ENCODE measurements around the gene MTSS2. TPM values are rescaled to one million over a fixed set of nuclear protein-coding genes. Genes with fewer than 3 reads are reported as not detected.

MTSS2 gene
- total and polyA plus RNA-seq, 2 of the 8 experiments (the other 6 are each of a cell fraction or from before 2014, with no cell fraction given): 23.3 to 36.7 TPM

DNA sequence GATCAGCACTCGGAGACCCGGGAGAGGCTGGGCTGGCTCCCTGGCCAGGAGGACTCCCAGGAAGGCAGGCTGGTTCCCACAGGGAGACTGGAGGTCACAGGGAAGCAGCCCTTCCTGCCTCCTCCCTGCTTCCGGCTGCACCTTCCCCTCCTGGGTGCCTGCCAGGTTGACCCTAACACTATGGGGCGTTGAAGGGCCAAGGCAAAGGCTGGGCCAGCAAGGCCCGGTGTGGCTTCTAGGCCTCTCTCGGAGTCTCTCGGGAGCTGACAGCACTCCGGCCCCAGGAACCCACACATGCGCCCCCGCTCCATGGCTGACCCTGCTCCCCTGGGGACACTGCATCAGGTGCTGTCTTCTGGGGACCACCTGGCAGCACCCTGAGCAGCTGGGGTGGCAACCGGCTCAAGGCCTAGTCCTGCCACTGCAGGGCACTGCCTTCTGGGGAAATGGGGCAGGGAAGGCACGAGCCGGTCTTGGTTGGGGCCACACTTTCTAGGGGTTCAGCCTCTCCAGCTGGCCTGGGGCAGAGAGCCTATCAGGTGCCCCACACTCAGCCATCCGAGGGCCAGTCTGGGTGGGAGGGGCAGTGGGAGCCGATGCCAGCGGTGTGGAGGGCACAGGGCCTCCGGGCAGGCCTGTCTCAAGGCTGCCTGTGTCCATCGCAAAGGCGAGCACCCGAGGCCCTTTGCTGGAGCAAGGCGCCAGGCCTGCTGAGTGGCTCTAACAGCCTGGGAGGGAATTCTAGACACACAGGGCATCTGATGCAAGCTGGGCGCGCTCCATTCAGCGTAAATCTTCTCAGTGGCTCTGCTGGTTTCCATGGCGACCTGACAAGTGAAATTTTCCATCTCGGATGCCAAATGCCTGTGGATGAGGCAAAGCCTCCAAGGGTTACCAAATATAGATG is 5.6 kb upstream of the MTSS2 start:
- no peaks in the 10 kb centered on the region for H3K36me3 ChIP-seq (ENCODE audit: control insufficient read depth in 2 of 4, insufficient read depth in 4 of 4, low read length in 3 of 4)
- no peaks in the 10 kb centered on the region; a peak in 1 of 7 replicates for H3K27me3 ChIP-seq (replicated peaks in 1 of 4; ENCODE audit: control insufficient read depth in 3 of 4, extremely low read depth in 1 of 4, insufficient read depth in 3 of 4, low read length in 3 of 4)
- no peak overlapping the region for H2BK12ac ChIP-seq (ENCODE audit: low read depth, low read length)
- 95% methylated on average over 23 of the region's 26 CpGs; no CpG with 5 or more reads in 1 of the 2 experiments for WGBS, 2 experiments (ENCODE audit: extremely low coverage in 1 of 2, insufficient coverage in 1 of 2, insufficient read length in 1 of 2, insufficient replicate concordance in 2 of 2, low coverage in 1 of 2, low lambda C conversion rate in 2 of 2, missing lambda C conversion rate in 1 of 2)
- H2BK15ac ChIP-seq (ENCODE audit: low read length): no peak overlapping the region
- no peak overlapping the region for H3K23ac ChIP-seq (ENCODE audit: insufficient read length)
- H3K18ac ChIP-seq (ENCODE audit: extremely low read depth, low read length): no peak overlapping the region
- peaks cover 5 to 43% (median 30%) of the 10 kb centered on the region in 4 experiments for H3K4me1 ChIP-seq (replicated peaks in 1 of 4; ENCODE audit: control insufficient read depth in 3 of 4, insufficient read depth in 4 of 4, low read length in 3 of 4)
- H3K79me2 ChIP-seq (ENCODE audit: control insufficient read depth in 1 of 2, insufficient read depth in 2 of 2, low read length in 2 of 2): no peaks in the 10 kb centered on the region
- peak overlapping the region; percentile 62; the same call in 1 of the 2 replicates for H4K8ac ChIP-seq (ENCODE audit: extremely low read depth, insufficient read depth, low read length)
- H2AK5ac ChIP-seq (ENCODE audit: low read depth, low read length): no peak overlapping the region
- peaks cover 0 to 1% of the 10 kb centered on the region in 2 experiments for H4K20me1 ChIP-seq (replicated peaks in 1 of 2; ENCODE audit: control insufficient read depth in 1 of 2, insufficient read depth in 2 of 2, low read length in 2 of 2)
- ChIA-PET POLR2A (ENCODE audit: partially characterized antibody) (interaction anchor here (0.9 to 1.7 kb wide), 4 partner anchors 9 to 17 kb away, joined by 3 to 4 read pairs (median 3); no protein-coding TSS in a partner anchor), CTCF (ENCODE audit: partially characterized antibody) (interaction anchor here (0.5 to 6.8 kb wide), 6 partner anchors 11 to 160 kb away, joined by 3 to 57 read pairs (median 12); no protein-coding TSS in a partner anchor)
- no peak overlapping the region for H4K5ac ChIP-seq (ENCODE audit: insufficient read length, low read depth, low read length)
- peak overlapping the region; percentile 35; the same call in 1 of the 2 replicates for H2BK5ac ChIP-seq (ENCODE audit: low read depth, low read length)
- no peak overlapping the region for H3K9ac ChIP-seq (replicated peaks in 1 of 4; ENCODE audit: extremely low read depth in 1 of 4, low read depth in 3 of 4, low read length in 3 of 4)
- H3K4me2 ChIP-seq (ENCODE audit: insufficient read depth in 1 of 2, low read depth in 2 of 2, low read length in 2 of 2): no peak overlapping the region
- no peak overlapping the region for H3K14ac ChIP-seq (ENCODE audit: insufficient read length)
- FAIRE-seq (no peak), DNase-seq (ENCODE audit: low read depth in 1 of 2, low spot score in 2 of 2) (no peak)
- no peak overlapping the region for H3K56ac ChIP-seq (replicated peaks; ENCODE audit: insufficient read length, low read depth, low read length)
- H2AFZ ChIP-seq (ENCODE audit: low read length): no peak overlapping the region
- no peak overlapping the region for H3K4me3 ChIP-seq (ENCODE audit: extremely low read depth in 1 of 4, insufficient read depth in 2 of 4, low read depth in 3 of 4, low read length in 4 of 4)
- no peaks in the 10 kb centered on the region for H3K23me2 ChIP-seq (ENCODE audit: low read depth, low read length)
- H3K4ac ChIP-seq (replicated peaks; ENCODE audit: insufficient read length, low read depth, low read length): no peak overlapping the region
- no peak overlapping the region for H4K91ac ChIP-seq (replicated peaks; ENCODE audit: insufficient read length, low read length)
- no peaks in the 10 kb centered on the region for H3K9me3 ChIP-seq (ENCODE audit: insufficient read depth in 2 of 2, low read depth in 1 of 2, low read length in 1 of 2)
- no peak overlapping the region for H2BK20ac ChIP-seq (ENCODE audit: low read length)
- no peaks in the 10 kb centered on the region; the same call in 1 of the 2 replicates for H3K79me1 ChIP-seq (ENCODE audit: low read depth, low read length)
- no peak overlapping the region for H2BK120ac ChIP-seq (replicated peaks; ENCODE audit: low read depth, low read length)
- H3K27ac ChIP-seq (ENCODE audit: low read depth, low read length): no peak overlapping the region
- TF ChIP-seq CHD2 (IDR thresholded peaks at IDR 0.05; ENCODE audit: low read length) (no peak), RAD21 (IDR thresholded peaks at IDR 0.05 in 1 of 2, conservative IDR thresholded peaks at IDR 0.05 in 1 of 2; ENCODE audit: low read depth in 2 of 2, low read length in 2 of 2) (no peak), TAF7 (optimal IDR thresholded peaks at IDR 0.05; ENCODE audit: borderline replicate concordance, low read depth, low read length) (no peak), BRCA1 (IDR thresholded peaks at IDR 0.05; ENCODE audit: low read depth, low read length) (no peak), SP4 (IDR thresholded peaks at IDR 0.05; ENCODE audit: low read length) (no peak)
- TF ChIP-seq, protein P1, sequence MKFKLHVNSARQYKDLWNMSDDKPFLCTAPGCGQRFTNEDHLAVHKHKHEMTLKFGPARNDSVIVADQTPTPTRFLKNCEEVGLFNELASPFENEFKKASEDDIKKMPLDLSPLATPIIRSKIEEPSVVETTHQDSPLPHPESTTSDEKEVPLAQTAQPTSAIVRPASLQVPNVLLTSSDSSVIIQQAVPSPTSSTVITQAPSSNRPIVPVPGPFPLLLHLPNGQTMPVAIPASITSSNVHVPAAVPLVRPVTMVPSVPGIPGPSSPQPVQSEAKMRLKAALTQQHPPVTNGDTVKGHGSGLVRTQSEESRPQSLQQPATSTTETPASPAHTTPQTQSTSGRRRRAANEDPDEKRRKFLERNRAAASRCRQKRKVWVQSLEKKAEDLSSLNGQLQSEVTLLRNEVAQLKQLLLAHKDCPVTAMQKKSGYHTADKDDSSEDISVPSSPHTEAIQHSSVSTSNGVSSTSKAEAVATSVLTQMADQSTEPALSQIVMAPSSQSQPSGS (IDR thresholded peaks at IDR 0.05; ENCODE audit: low read length): no peak

All from H1 (cell line).